Motor neuron (in vitro differentiated cells): ENCODE results near the gene CPZ. TPM values are rescaled to one million over a fixed set of nuclear protein-coding genes. Genes with fewer than 3 reads are reported as not detected.
"Not testable (repeated sequence)": the region's sequence is repeated elsewhere in the genome, so short reads cannot be mapped to it uniquely, and the experiment has no call there.

Source experiments
- ATAC-seq, 8 experiments: fragments of 200-7000 bp; cut with Tn5 transposase; replicated peaks in 6 of 8; 2 replicates each; pipeline ENCODE4 v1.8.0; 2021; ENCODE audit warnings: mild to moderate bottlenecking in 8 of 8, moderate library complexity in 8 of 8
- H3K27ac ChIP-seq, 2 donors: fragments of 250-450 bp; sonication (Bioruptor Pico); 2 replicates each; pipeline ENCODE4 v1.9.0; 2021; ENCODE audit warnings: antibody characterized with exemption in 2 of 2, mild to moderate bottlenecking in 2 of 2, moderate library complexity in 1 of 2
- H3K4me1 ChIP-seq, 2 donors: fragments of 250-450 bp; sonication (Bioruptor Pico); replicated peaks in 1 of 2; 2 replicates each; pipeline ENCODE4 v1.6.1; 2021; ENCODE audit warnings: antibody characterized with exemption in 2 of 2, mild to moderate bottlenecking in 2 of 2, moderate library complexity in 1 of 2
- H3K4me3 ChIP-seq, 5 donors: fragments of 250-450 bp; sonication (Bioruptor Pico); 2 replicates each; pipeline ENCODE4 v1.9.0; 2021; ENCODE audit warnings: antibody characterized with exemption in 5 of 5, mild to moderate bottlenecking in 5 of 5, moderate library complexity in 4 of 5
- WGBS, 10 experiments: fragments of 450-650 bp; shearing (Covaris generic); methylation state at CpG; one replicate each; pipeline ENCODE4 v1.0.0; 2022; 5-methylcytosine and 5-hydroxymethylcytosine counted together
- in situ Hi-C, 9 experiments: fragments of 400-800 bp; cut with MboI; loops; one replicate each; pipeline ENCODE4 v1.15.0; 2021; ENCODE audit warnings: low sequenced_read_pairs in 9 of 9, low pct_unique_long_range_greater_than_20kb in 2 of 9; ENCODE audit not compliant: unreplicated experiment in 9 of 9
- total RNA-seq, 8 experiments: library from RNA; unstranded; fragments of 300-600 nt; gene quantifications; 2 replicates each; pipeline versions ENCODE4 v1.2.3 to v1.2.4, GENCODE V29; 2022

Gene CPZ
- total RNA-seq, 8 experiments from 2014 or later = 0.11 to 48.4 (median 1.4) TPM; not detected in 2

GRCh38 chr4:8614365-8615193, 22.0 kb downstream of the CPZ start:
- 50 to 80% (median 76%) methylated on average over 1 to 9 of the region's 22 CpGs; no CpG with 5 or more reads in 5 of the 10 experiments for WGBS, 10 experiments
- no peaks in the 10 kb centered on the region for H3K4me1 ChIP-seq
- H3K27ac ChIP-seq = no peak overlapping the region
- no peak for ATAC-seq
- in situ Hi-C loops = no loop called here
- no peak overlapping the region for H3K4me3 ChIP-seq

GRCh38 chr4:8615366-8615765, 22.8 kb downstream of the CPZ start:
- in situ Hi-C loops = no loop called here
- WGBS, 10 experiments = 53 to 90% (median 68%) methylated on average over 2 to 6 of the region's 13 CpGs; no CpG with 5 or more reads in 6 of the 10 experiments
- no peak overlapping the region for H3K4me3 ChIP-seq
- no peak for ATAC-seq
- no peak overlapping the region for H3K27ac ChIP-seq
- H3K4me1 ChIP-seq = no peaks in the 10 kb centered on the region

- no peak overlapping the region for H3K4me3 ChIP-seq
- WGBS, 10 experiments = 35 to 100% (median 90%) methylated on average over 1 to 13 of the region's 26 CpGs; no CpG with 5 or more reads in 1 of the 10 experiments
- ATAC-seq = no peak
- no peaks in the 10 kb centered on the region for H3K4me1 ChIP-seq
- no peak overlapping the region for H3K27ac ChIP-seq
- in situ Hi-C loops = no loop called here
These were observed 23.6 kb downstream of the CPZ start for GRCh38 chr4:8615921-8616787.

- Histone ChIP-seq H3K4me3 (no peak overlapping the region), H3K27ac (no peak overlapping the region), H3K4me1 (no peaks in the 10 kb centered on the region)
- in situ Hi-C loops = no loop called here
- no peak for ATAC-seq
- WGBS, 10 experiments = 0 to 81% methylated on average over 1 to 11 of the region's 16 CpGs; no CpG with 5 or more reads in 8 of the 10 experiments
These were observed 24.3 kb downstream of the CPZ start for GRCh38 chr4:8616831-8617230.

- 0 to 67% (median 30%) methylated on average over 1 to 8 of the region's 21 CpGs; no CpG with 5 or more reads in 2 of the 10 experiments for WGBS, 10 experiments
- no peak for ATAC-seq
These were observed 25.0 kb downstream of the CPZ start for GRCh38 chr4:8617486-8618040.

GRCh38 chr4:8618421-8618820, 25.9 kb downstream of the CPZ start:
- H3K4me1 ChIP-seq = no peaks in the 10 kb centered on the region
- WGBS, 10 experiments = 40 to 100% (median 76%) methylated on average over 1 to 3 of the region's 15 CpGs; no CpG with 5 or more reads in 4 of the 10 experiments
- H3K27ac ChIP-seq = no peak overlapping the region
- in situ Hi-C loops = no loop called here
- H3K4me3 ChIP-seq = no peak overlapping the region
- ATAC-seq = no peak

More at GRCh38 chr4:8617486-8618040, 25.0 kb downstream of the CPZ start:
- Histone ChIP-seq H3K4me3 (no peak overlapping the region), H3K27ac (no peak overlapping the region), H3K4me1 (no peaks in the 10 kb centered on the region)
- in situ Hi-C loops = no loop called here

- in situ Hi-C loops = no loop called here
These were observed 26.6 kb downstream of the CPZ start for GRCh38 chr4:8618961-8619720.

GRCh38 chr4:8621135-8621534, 28.6 kb downstream of the CPZ start:
- ATAC-seq, in situ Hi-C loops: not testable (repeated sequence)
- WGBS, 10 experiments = no CpG with 5 or more reads among the region's 14 CpGs

More at GRCh38 chr4:8618961-8619720, 26.6 kb downstream of the CPZ start:
- no peaks in the 10 kb centered on the region for H3K4me1 ChIP-seq
- 17 to 83% (median 40%) methylated on average over 1 to 3 of the region's 28 CpGs; no CpG with 5 or more reads in 5 of the 10 experiments for WGBS, 10 experiments
- no peak overlapping the region for H3K27ac ChIP-seq
- ATAC-seq = no peak
- H3K4me3 ChIP-seq = no peak overlapping the region

GRCh38 chr4:8624601-8625272, 32.2 kb downstream of the CPZ start:
- ATAC-seq = peak; percentile 72 to 99 (median 80)
- in situ Hi-C loops, H3K27ac ChIP-seq, H3K4me3 ChIP-seq, H3K4me1 ChIP-seq: not testable (repeated sequence)
- no CpG with 5 or more reads among the region's 29 CpGs for WGBS, 10 experiments

More at GRCh38 chr4:8621135-8621534, 28.6 kb downstream of the CPZ start:
- not testable (repeated sequence) for H3K4me1 ChIP-seq, H3K4me3 ChIP-seq, H3K27ac ChIP-seq

- H3K27ac ChIP-seq, H3K4me1 ChIP-seq, H3K4me3 ChIP-seq, in situ Hi-C loops: not testable (repeated sequence)
- peak; percentile 67 to 99 (median 80) for ATAC-seq
- no CpG with 5 or more reads among the region's 29 CpGs for whole genome bisulfite sequencing, 10 experiments
These were observed 37.8 kb downstream of the CPZ start for GRCh38 chr4:8630240-8630905.

- no CpG with 5 or more reads among the region's 6 CpGs for WGBS, 10 experiments
- H3K27ac ChIP-seq, in situ Hi-C loops, H3K4me1 ChIP-seq, H3K4me3 ChIP-seq: not testable (repeated sequence)
- ATAC-seq = peak in 1 of 8 experiments; percentile 13
These were observed 39.3 kb downstream of the CPZ start for GRCh38 chr4:8631896-8632295.

- H3K27ac ChIP-seq, in situ Hi-C loops, H3K4me3 ChIP-seq, H3K4me1 ChIP-seq, ATAC-seq: not testable (repeated sequence)
- no CpG with 5 or more reads among the region's 11 CpGs for WGBS, 10 experiments
These were observed 42.2 kb downstream of the CPZ start for GRCh38 chr4:8634773-8635172.
